SU-DHL-6 (cell line): ENCODE measurements around the gene MEDAG.

Experiments used
- H2AFZ ChIP-seq: fragments of 200-600 bp; sonication (generic); 2 replicates; pipeline ENCODE4 v1.6.1; 2014; ENCODE audit warnings: low read depth, mild to moderate bottlenecking, moderate library complexity, mixed read lengths, antibody characterized with exemption, low read length; ENCODE audit not compliant: severe bottlenecking
- H3F3A ChIP-seq: fragments of 200-600 bp; shearing (Covaris generic); 2 replicates; pipeline ENCODE4 v1.6.0; 2016; ENCODE audit warnings: antibody characterized with exemption, mild to moderate bottlenecking; ENCODE audit not compliant: insufficient read depth
- H3K27ac ChIP-seq: fragments of 200-600 bp; sonication (generic); 2 replicates; pipeline ENCODE4 v1.5.1; 2016; ENCODE audit warnings: low read depth, mild to moderate bottlenecking, low read length, moderate library complexity, mixed read lengths
- H3K27me3 ChIP-seq: fragments of 200-600 bp; sonication (generic), shearing (Covaris generic); 2 replicates; pipeline ENCODE4 v1.6.0; 2014; ENCODE audit warnings: mild to moderate bottlenecking, low read length
- H3K36me3 ChIP-seq: fragments of 200-600 bp; sonication (generic); 2 replicates; pipeline ENCODE4 v1.6.1; 2014; ENCODE audit warnings: mild to moderate bottlenecking, low read length, mixed read lengths
- H3K4me2 ChIP-seq: fragments of 300-600, 200-600 bp; shearing (Covaris generic), sonication (generic); 2 replicates; pipeline ENCODE4 v1.6.0; 2014; ENCODE audit warnings: low read length, low read depth, mild to moderate bottlenecking; ENCODE audit not compliant: poor library complexity, severe bottlenecking
- H3K4me3 ChIP-seq: fragments of 200-600 bp; sonication (generic); 2 replicates; pipeline ENCODE4 v1.5.1; 2014; ENCODE audit warnings: antibody characterized with exemption, low read length, mild to moderate bottlenecking, mixed read lengths; ENCODE audit not compliant: insufficient read depth, poor library complexity, severe bottlenecking
- H3K79me2 ChIP-seq: fragments of 200-600 bp; sonication (generic); 2 replicates; pipeline ENCODE4 v1.6.1; 2014; ENCODE audit warnings: mild to moderate bottlenecking, low read length, moderate library complexity; ENCODE audit not compliant: insufficient read depth
- H3K9ac ChIP-seq: fragments of 200-600 bp; sonication (generic); 2 replicates; pipeline ENCODE4 v1.7.0; 2014; ENCODE audit warnings: mild to moderate bottlenecking, low read length
- H3K9me2 ChIP-seq: fragments of 200-600 bp; sonication (generic); replicated peaks from 2 replicates; pipeline ENCODE4 v1.6.1; 2014; ENCODE audit warnings: low read length; ENCODE audit not compliant: insufficient read depth
- H3K9me3 ChIP-seq: fragments of 200-600 bp; sonication (generic); 2 replicates; pipeline ENCODE4 v1.6.1; 2014; ENCODE audit warnings: low read length, mixed read lengths; ENCODE audit not compliant: insufficient read depth
- H4K20me1 ChIP-seq: fragments of 200-600 bp; sonication (generic); 2 replicates; pipeline ENCODE4 v1.6.1; 2014; ENCODE audit warnings: low read depth, mild to moderate bottlenecking, antibody characterized with exemption, low read length, moderate library complexity, mixed read lengths
- CTCF ChIP-seq: fragments of 200-600 bp; sonication (generic); IDR thresholded peaks from one replicate; pipeline ENCODE4 v1.5.1; 2017; ENCODE audit warnings: antibody characterized with exemption, mild to moderate bottlenecking, low read length, moderate library complexity; ENCODE audit not compliant: insufficient read depth, poor library complexity, severe bottlenecking
- EZH2phosphoT487 ChIP-seq: fragments of 200-600 bp; sonication (generic), shearing (Covaris generic); conservative IDR thresholded peaks from 2 replicates; pipeline ENCODE4 v1.6.1; 2018; ENCODE audit warnings: mild to moderate bottlenecking, antibody characterized with exemption, low read length, moderate library complexity, mixed read lengths

MEDAG gene

GRCh38 chr13:30863231-30863630 is 42.8 kb upstream of the MEDAG start:
- no peaks in the 10 kb centered on the region for H3K9me2 ChIP-seq
- H2AFZ ChIP-seq = no peak overlapping the region
- H4K20me1 ChIP-seq = no peaks in the 10 kb centered on the region
- no peak overlapping the region for H3K27ac ChIP-seq
- no peak overlapping the region for H3K4me3 ChIP-seq
- H3K79me2 ChIP-seq = no peaks in the 10 kb centered on the region
- H3K4me2 ChIP-seq = no peak overlapping the region
- H3K36me3 ChIP-seq = no peaks in the 10 kb centered on the region
- no peaks in the 10 kb centered on the region for H3F3A ChIP-seq
- TF ChIP-seq CTCF (no peak), EZH2phosphoT487 (no peak)
- no peaks in the 10 kb centered on the region for H3K9me3 ChIP-seq
- no peaks in the 10 kb centered on the region for H3K27me3 ChIP-seq
- H3K9ac ChIP-seq = no peak overlapping the region

GRCh38 chr13:30863796-30864195 is 42.3 kb upstream of the MEDAG start:
- Histone ChIP-seq H3K36me3 (no peaks in the 10 kb centered on the region), H3K4me2 (no peak overlapping the region), H3F3A (no peaks in the 10 kb centered on the region), H3K9me2 (no peaks in the 10 kb centered on the region), H3K9ac (no peak overlapping the region), H3K9me3 (no peaks in the 10 kb centered on the region), H3K79me2 (no peaks in the 10 kb centered on the region), H3K4me3 (no peak overlapping the region), H3K27ac (no peak overlapping the region), H3K27me3 (no peaks in the 10 kb centered on the region), H2AFZ (no peak overlapping the region), H4K20me1 (no peaks in the 10 kb centered on the region)
- no peak for TF ChIP-seq CTCF
- TF ChIP-seq EZH2phosphoT487 = no peak

- Histone ChIP-seq H3K9ac (no peak overlapping the region), H3K4me2 (no peak overlapping the region), H2AFZ (no peak overlapping the region)
Observed at GRCh38 chr13:30864433-30865122, 41.5 kb upstream of the MEDAG start.

More at GRCh38 chr13:30864433-30865122, 41.5 kb upstream of the MEDAG start:
- Histone ChIP-seq H3F3A (no peaks in the 10 kb centered on the region), H3K79me2 (no peaks in the 10 kb centered on the region), H3K9me2 (no peaks in the 10 kb centered on the region), H3K36me3 (no peaks in the 10 kb centered on the region), H3K4me3 (no peak overlapping the region), H3K9me3 (no peaks in the 10 kb centered on the region), H3K27me3 (no peaks in the 10 kb centered on the region), H3K27ac (no peak overlapping the region), H4K20me1 (no peaks in the 10 kb centered on the region)
- TF ChIP-seq EZH2phosphoT487 = no peak
- TF ChIP-seq CTCF = no peak
